CD4-positive, alpha-beta T cell treated with Interleukin-10 for 1 hour (primary cell): ENCODE results near the gene RPS19BP1.

Experiments used
- DNase-seq: peaks from one replicate; pipeline ENCODE4 v3.0.0-alpha.2; 2020

Gene RPS19BP1

GRCh38 chr22:39488563-39489083 is 43.9 kb downstream of the RPS19BP1 start:
- DNase-seq: no peak

- no peak for DNase-seq
Observed at GRCh38 chr22:39487826-39488520, 44.6 kb downstream of the RPS19BP1 start.

GRCh38 chr22:39486951-39487825 is 45.4 kb downstream of the RPS19BP1 start:
- no peak for DNase-seq

- DNase-seq: no peak
Observed at GRCh38 chr22:39482768-39483167, 49.8 kb downstream of the RPS19BP1 start.

- DNase-seq: no peak
Observed at GRCh38 chr22:39481595-39481994, 51.0 kb downstream of the RPS19BP1 start.

- no peak for DNase-seq
Observed at GRCh38 chr22:39481054-39481453, 51.5 kb downstream of the RPS19BP1 start.

- DNase-seq: no peak
Observed at GRCh38 chr22:39480557-39480956, 52.0 kb downstream of the RPS19BP1 start.

- no peak for DNase-seq
Observed at GRCh38 chr22:39479254-39479653, 53.3 kb downstream of the RPS19BP1 start.
